HG03565 (cell line): ENCODE results near the gene NCAM2.

ENCODE experiments used
- ATAC-seq: cut with Tn5 transposase; IDR thresholded peaks from one replicate; pipeline ENCODE4 v1.9.1; 2021; ENCODE audit warnings: mild to moderate bottlenecking, moderate library complexity; ENCODE audit not compliant: unreplicated experiment

NCAM2 gene

GRCh38 chr21:21404261-21404660, 406.1 kb downstream of the NCAM2 start:
- peak; percentile 78 for ATAC-seq

GRCh38 chr21:21406921-21407320, 408.7 kb downstream of the NCAM2 start:
- ATAC-seq, result no peak

GRCh38 chr21:21412096-21412495, 413.9 kb downstream of the NCAM2 start:
- no peak for ATAC-seq

- no peak for ATAC-seq
Observed at GRCh38 chr21:21415741-21416140, 417.5 kb downstream of the NCAM2 start.

- no peak for ATAC-seq
Observed at GRCh38 chr21:21434944-21435343, 436.7 kb downstream of the NCAM2 start.

GRCh38 chr21:21436012-21436534, 437.9 kb downstream of the NCAM2 start:
- ATAC-seq, result no peak

- no peak for ATAC-seq
Observed at GRCh38 chr21:21439761-21440160, 441.6 kb downstream of the NCAM2 start.

- ATAC-seq, result no peak
Observed at GRCh38 chr21:21457077-21457476, 458.9 kb downstream of the NCAM2 start.

- ATAC-seq, result no peak
Observed at GRCh38 chr21:21458124-21458631, 460.0 kb downstream of the NCAM2 start.

- ATAC-seq, result no peak
Observed at GRCh38 chr21:21460979-21461378, 462.8 kb downstream of the NCAM2 start.

- ATAC-seq, result no peak
Observed at GRCh38 chr21:21463456-21463855, 465.2 kb downstream of the NCAM2 start.

- ATAC-seq, result no peak
Observed at GRCh38 chr21:21464684-21465083, 466.5 kb downstream of the NCAM2 start.

GRCh38 chr21:21466752-21467151, 468.5 kb downstream of the NCAM2 start:
- ATAC-seq, result no peak

GRCh38 chr21:21468003-21468402, 469.8 kb downstream of the NCAM2 start:
- ATAC-seq, result no peak

- ATAC-seq, result no peak
Observed at GRCh38 chr21:21481239-21481638, 483.0 kb downstream of the NCAM2 start.

GRCh38 chr21:21508859-21509258, 510.6 kb downstream of the NCAM2 start:
- no peak for ATAC-seq

GRCh38 chr21:21530680-21531079, 532.5 kb downstream of the NCAM2 start:
- ATAC-seq, result no peak

- no peak for ATAC-seq
Observed at GRCh38 chr21:21547368-21547953, 549.3 kb downstream of the NCAM2 start.

GRCh38 chr21:21559285-21560045, 561.3 kb downstream of the NCAM2 start:
- ATAC-seq, result no peak
